Activated T-cell treated with anti-CD3 and anti-CD28 coated beads, Interleukin-2, amount 50 U/mL, for 1 hour (primary cell): ENCODE measurements around the gene EBPL.
"Not testable (repeated sequence)": the region's sequence is repeated elsewhere in the genome, so short reads cannot be mapped to it uniquely, and the experiment has no call there.

ENCODE experiments used
- DNase-seq: peaks from one replicate; pipeline ENCODE4 v3.0.0-alpha.2; 2020

Gene EBPL

GRCh38 chr13:49690995-49691784 lies at the start of gene EBPL:
TSS of gene EBPL (minus strand) at chr13:49691486. CDS start at chr13:49691424, 62 bp downstream.
- DNase-seq: peak; percentile 90

GRCh38 chr13:49740870-49741269 lies 49.6 kb upstream of the EBPL start:
- no peak for DNase-seq

- no peak for DNase-seq
These were observed 48.4 kb upstream of the EBPL start for GRCh38 chr13:49739498-49740187.

DNA sequence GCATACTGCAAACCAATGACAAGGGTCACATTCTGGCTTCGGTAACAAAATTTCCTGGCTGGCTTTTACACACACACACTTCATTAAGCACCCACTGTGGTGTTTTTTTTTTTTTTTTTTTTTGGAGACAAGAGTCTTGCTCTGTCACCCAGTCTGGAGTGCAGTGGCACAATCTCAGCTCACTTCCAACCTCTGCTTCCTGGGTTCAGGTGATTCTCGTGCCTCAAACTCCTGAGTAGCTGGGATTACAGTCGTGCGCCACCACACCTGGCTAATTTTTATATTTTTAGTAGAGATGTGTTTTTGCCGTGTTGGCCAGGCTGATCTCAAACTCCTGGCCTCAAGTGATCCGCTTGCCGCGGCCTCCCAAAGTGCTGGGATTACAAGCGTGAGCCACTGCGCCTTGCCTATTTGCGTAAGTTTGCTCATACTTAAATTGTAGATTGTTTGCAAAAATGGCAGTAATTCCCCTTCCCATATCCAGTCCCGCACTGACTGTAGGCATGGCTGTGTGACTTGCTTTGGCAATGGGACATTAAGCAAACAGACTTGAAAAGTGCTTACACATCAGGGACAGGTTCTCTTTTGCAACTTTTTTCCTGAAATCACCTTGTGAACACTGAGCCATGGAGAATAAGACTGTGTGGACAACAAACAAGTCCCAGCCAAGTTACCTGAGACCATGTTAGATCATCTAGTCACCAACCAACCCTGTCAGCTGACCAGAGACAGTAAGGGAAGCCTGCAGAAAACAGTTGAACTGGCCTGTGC lies 42.1 kb upstream of the EBPL start:
- DNase-seq: no peak

GRCh38 chr13:49731766-49732165 lies 40.5 kb upstream of the EBPL start:
- no peak for DNase-seq

DNA sequence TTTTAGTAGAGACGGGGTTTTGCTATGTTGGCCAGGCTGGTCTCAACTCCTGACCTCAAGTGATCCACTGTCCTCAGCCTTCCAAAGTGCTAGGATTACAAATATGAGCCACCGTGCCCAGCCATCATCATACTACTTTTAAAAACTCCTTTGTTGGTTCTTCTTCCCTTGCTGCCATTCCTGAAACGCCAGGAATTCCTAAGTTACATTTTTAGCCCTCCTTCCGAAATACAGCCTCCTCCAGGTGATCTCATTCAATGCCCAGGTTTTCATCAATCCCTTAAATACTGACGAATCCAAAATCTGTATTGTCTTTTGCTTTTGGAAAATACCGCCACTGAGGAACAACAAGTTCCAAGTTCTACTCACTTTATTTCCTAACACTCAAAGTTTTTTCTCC lies 25.3 kb upstream of the EBPL start:
- no peak for DNase-seq

GRCh38 chr13:49714757-49715156 lies 23.5 kb upstream of the EBPL start:
- no peak for DNase-seq

- DNase-seq: no peak
These were observed 20.1 kb upstream of the EBPL start for GRCh38 chr13:49711218-49711863.

DNA sequence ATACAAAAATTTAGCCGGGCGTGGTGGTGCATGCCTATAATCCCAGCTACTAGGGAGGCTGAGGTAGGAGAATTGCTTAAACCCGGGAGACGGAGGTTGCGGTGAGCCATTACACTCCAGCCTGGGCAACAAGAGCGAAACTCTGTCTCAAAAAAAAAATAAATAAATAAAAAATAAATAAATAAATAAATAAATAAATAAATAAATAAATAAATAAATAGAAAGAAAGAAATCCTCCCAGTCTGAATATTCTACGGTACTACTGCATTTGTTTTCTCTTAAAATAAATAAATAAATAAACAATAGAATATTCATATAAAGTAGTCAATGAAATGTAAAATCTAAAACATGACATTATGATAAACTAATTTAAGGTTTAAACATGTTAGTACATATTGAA lies 13.0 kb upstream of the EBPL start:
- DNase-seq: not testable (repeated sequence)

- DNase-seq: no peak
These were observed 10.2 kb upstream of the EBPL start for GRCh38 chr13:49701491-49701890.

DNA sequence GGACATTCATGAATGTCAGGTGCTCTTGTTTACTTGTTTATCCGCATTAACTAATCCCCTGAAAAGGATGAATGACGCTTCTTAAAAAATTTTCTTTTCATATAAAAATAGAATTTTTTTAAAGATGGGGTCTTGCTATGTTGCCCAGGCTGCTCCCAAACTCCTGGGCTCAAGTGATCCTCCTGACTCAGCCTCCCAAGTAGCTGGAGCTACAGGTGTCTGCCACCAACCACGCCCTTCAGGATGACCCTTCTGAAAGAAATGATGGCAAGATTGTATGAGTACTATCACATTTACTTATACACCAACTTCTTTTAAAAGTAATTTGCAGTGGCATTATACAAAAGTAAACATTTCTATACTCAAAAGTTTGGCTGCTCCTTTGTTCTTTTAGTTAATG lies 6.2 kb upstream of the EBPL start:
- no peak for DNase-seq

DNA sequence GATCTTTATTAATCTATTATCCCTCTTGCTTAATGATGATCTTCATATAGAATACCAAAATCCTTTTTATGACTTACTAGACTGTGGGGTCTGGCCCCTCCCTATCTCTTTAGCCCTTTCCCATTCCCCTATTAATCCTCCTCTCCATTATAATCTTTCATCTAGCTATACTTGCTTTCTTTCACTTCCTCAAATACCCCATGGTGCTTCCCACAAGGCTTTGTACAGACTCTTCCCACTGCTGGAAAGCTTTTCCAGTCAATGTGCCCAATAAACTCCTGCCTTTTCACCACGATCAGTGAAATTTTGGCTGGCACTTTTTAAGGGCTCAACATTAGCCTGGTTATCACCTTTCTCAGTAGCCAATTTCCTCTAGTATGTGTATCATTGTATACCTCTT lies 3.2 kb upstream of the EBPL start:
- no peak for DNase-seq

DNA sequence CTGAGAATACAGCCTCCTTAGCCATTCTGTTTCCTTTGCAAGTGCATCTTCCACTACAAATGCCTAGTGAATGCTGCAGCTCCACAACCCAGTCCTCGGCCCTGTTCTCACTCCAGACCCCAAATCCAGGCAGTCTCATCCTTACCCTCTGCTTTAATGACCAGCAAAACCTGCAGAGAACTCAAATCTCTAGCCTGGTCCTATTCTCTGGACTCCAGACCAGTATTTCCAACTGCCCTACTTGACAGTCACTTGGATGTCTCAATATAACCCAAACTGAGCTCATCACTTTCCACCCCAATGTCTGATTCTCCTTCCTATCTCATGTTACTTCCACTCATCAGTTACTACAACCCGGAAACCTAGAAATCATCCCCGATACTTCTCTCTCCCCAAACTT lies 2.6 kb upstream of the EBPL start:
- DNase-seq: no peak

GRCh38 chr13:49693191-49693733 lies 2.0 kb upstream of the EBPL start:
- DNase-seq: no peak

DNA sequence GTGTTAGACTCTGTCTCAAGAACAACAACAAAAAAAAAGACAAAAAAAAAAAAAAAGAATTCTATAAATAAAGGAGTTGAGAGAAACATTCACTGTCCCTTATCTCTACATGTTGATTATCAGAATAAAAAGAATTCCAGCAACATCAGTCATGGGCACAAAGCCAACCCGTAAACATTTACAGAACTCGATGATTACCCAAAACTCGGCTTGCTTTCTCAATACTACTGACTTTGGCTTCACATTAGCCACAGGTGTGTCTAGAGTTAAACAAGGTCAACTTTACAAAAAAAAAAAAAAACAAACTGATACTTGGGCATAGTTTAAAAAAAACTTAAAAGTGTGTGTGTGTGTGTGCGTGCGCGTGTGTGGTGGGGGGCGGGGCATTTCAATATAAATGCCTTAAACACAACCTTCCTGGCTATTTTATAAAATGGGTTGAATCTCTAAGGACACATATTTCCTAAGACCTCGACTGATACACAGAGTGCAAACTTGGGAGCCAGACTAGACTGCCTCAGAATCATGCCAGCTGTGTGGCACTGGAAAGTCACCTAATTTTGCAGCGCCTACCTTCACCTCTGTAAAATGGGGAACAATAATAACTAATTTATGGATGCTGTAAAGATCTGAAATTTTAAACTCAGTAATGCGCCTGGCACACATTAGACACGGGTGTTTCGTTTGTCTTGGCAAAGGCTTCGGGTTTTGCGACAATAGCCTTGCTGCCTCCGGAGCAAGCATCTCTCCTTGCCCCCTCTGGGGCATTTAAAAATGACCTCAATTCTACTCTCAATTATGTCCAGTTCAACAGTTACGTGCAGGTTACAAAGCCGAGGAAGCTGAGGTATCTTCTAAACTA lies 922 bp downstream of the EBPL start:
- DNase-seq: no peak

DNA sequence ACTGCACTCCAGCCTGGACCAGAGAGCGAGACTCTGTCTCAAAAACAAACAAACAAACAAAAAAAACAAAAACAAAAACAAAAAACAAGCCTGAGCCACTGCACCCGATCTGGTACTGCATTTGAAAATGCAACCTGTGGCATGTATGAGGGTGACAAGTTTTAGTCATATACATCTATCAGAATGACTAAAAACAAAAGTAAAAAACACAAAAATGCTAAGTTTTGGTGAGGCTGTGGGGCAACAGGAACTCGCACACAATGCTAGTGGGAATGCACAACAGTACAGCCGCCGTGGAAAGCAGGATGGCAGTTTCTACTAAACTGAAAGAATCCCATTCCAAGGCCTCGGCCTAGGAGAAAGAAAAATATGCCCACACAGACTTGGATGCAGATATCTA lies 7.8 kb downstream of the EBPL start:
- no peak for DNase-seq

- DNase-seq: no peak
These were observed 9.3 kb downstream of the EBPL start for GRCh38 chr13:49681842-49682435.

- no peak for DNase-seq
These were observed 12.0 kb downstream of the EBPL start for GRCh38 chr13:49679246-49679645.

DNA sequence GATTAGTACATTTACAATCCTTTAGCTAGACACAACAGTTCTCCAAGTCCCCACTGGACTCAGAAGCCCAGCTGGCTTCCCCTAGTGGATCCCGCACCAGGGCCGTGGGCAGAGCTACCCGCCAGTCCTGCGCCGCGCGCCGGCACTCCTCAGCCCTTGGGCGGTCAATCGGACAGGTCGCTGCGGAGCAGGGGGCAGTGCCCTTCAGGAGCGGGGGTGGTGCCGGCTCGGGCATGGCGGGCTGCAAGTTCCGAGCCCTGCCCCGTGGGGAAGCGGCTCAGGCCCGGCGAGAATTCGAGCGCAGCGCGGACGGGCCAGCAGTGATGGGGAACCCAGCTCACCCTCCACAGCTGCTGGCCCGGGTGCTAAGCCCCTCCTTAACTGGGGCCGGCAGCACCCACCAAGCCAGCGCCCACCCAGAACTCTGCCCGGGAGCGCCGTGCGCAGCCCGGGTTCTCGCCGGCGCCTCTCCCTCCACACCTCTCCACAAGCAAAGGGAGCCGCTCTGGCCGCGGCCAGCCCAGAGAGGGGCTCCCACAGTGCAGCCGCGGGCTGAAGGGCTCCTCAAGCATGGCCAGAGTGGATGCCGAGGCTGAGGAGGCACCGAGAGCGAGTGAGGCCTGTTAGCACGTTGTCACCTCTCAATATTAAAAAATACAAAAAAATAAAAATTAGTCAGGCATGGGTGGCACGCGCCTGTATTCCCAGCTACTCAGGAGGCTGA lies 12.9 kb downstream of the EBPL start:
- DNase-seq: no peak

- DNase-seq: no peak
These were observed 14.5 kb downstream of the EBPL start for GRCh38 chr13:49676581-49677298.
